Activated CD4-positive, alpha-beta T cell treated with anti-CD3 and anti-CD28 coated beads for 4 hours (primary cell): ENCODE results near the gene GRIK5.
"Not testable (repeated sequence)": the region's sequence is repeated elsewhere in the genome, so short reads cannot be mapped to it uniquely, and the experiment has no call there.

ENCODE experiments used
- DNase-seq, 2 donors: peaks; one replicate each; pipeline ENCODE4 v3.0.0-alpha.2; 2020

GRIK5 gene

GRCh38 chr19:42045575-42045974 lies 24.4 kb downstream of the GRIK5 start:
- no peak for DNase-seq

DNA sequence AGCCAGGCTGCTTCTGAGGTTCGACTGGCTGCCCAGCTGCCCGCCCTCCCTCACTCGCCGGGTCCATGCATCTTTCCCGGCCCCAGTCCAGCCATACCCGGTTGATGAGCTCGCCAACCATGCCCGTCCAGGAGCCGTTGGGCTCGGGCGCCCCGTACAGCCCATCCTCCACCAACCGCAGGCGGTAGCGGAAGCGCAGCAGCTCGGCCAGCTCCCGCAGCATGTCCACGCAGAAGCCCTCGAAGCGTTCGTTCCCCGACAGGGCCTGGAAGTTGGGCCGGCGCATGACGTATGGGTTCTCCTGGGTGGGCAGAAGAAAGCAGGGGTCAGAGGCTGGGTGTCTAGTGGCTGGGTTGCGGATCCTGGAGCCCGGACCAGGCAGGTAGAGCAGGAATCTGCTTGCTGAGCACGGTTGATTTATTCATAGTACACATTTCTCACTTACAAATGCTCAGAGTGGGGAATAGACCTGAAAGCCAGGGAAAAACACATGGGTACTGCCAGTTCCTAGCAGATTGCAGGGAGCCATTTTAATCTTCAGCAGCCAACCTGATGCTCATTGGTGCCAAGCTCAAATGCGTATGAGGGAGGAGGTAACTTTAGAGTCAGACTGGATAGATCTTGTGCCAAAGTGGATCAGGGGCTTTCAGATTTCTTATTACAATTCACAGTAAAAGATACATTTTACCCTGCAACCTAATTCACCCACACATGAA lies 27.4 kb downstream of the GRIK5 start:
- DNase-seq, result no peak

- DNase-seq, result not testable (repeated sequence)
Observed at GRCh38 chr19:42040491-42040890, 29.5 kb downstream of the GRIK5 start.

GRCh38 chr19:42040031-42040430 lies 30.0 kb downstream of the GRIK5 start:
- DNase-seq, result no peak

GRCh38 chr19:42038666-42039065 lies 31.3 kb downstream of the GRIK5 start:
- no peak for DNase-seq

GRCh38 chr19:42037649-42038048 lies 32.4 kb downstream of the GRIK5 start:
- no peak for DNase-seq

- peak; percentile 65 to 68 for DNase-seq
Observed at GRCh38 chr19:42034640-42035391, 35.2 kb downstream of the GRIK5 start.

DNA sequence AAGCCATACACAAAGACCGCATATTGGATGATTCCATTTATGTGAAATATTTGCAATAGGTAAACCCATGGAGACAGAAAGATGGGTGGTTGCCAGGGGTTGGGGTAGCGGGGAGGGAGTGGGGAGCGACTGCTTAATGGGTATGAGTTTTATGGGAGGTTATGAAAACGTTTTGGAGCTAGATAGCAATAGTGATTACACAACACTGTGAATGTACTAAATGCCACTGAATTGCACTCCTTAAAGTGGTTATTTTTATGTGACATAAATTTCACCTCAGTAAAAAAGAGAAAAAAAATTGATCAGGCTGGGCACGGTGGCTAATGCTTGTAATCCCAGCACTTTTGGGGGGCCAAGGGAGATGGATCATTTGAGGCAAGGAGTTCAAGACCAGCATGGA lies 36.6 kb downstream of the GRIK5 start:
- DNase-seq, result no peak

DNA sequence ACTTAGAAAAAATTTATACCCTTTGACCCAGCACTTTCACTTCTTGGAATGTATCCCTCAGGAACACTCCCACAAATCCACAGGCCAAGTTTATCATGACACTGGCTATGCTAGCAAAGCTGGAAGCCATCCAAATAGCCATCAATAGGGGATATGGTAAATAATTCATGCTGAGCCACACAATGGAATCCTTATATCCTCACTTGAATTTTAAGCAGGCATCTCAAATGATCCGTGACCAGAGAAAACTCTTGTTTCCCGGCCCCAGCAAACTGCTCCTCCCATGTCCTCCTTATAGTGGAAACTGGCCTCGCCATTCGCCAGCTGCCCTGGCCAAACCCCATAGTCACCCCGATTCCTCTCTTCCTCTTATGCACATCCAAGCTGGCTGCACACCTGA lies 37.6 kb downstream of the GRIK5 start:
- no peak for DNase-seq

- DNase-seq, result no peak
Observed at GRCh38 chr19:42030645-42031440, 39.2 kb downstream of the GRIK5 start.

- peak in 1 of 2 donors; percentile 21 for DNase-seq
Observed at GRCh38 chr19:42028304-42029216, 41.4 kb downstream of the GRIK5 start.

DNA sequence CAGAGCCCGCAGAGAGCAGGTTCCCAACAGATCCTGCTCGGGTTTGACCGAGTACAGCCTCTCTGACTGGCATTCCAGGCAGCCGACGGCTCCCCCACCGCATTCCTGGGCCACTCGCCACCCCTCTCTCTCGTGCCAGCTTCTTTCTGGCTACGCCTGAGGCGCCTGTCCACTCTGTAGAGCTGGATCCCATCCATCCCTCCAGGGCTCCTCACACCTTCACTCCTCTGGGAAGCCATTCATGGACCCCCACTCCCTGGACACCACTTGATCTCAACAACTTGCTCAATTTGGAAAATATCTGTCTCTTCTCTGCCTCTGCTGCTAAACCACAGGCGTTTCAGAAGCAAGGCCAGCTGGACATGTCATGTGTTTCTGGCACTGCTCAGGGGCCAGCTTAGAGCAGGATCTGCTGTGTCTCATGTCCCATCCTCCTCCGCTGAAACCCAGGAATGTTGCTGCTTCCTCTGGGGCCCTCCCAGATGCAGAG lies 45.3 kb downstream of the GRIK5 start:
- DNase-seq, result no peak

DNA sequence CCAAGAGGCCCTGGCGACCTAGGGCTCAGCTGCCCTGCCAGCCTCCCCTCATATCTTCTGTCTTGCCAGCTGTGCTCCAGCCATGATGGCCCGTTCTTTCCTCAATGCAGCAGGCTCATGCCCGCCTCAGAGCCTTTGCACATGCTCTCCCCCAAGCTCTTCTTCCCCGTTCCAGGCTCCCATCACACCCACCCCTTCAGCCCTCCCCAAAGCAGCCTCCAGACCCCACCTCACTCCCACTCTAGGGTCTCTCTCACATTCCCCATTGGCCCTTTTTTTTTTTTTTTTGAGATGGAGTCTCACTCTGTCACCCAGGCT lies 46.1 kb downstream of the GRIK5 start:
- no peak for DNase-seq

GRCh38 chr19:42023121-42023942 lies 46.7 kb downstream of the GRIK5 start:
- DNase-seq, result no peak

DNA sequence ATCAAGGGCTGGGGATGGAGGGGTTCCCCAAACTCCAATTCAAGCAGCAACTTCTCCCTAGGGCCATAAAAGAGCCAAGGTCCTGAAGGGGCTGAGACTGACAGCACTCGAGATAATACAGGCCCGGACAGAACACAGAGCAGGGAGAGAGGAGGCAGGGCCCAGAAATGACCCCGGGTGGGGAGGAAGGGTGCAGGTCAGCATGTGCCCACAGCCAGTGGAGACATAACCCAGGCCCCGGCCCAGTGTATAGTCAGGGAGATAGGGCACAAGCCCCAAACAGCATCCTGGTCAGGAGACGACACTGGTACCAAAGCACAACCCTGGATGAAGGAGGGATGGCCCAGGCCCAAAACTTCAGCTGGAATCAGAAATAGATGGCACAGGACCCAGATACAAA lies 47.4 kb downstream of the GRIK5 start:
- DNase-seq, result no peak

GRCh38 chr19:42021185-42021584 lies 48.8 kb downstream of the GRIK5 start:
- no peak for DNase-seq

GRCh38 chr19:42018503-42019193 lies 51.4 kb downstream of the GRIK5 start:
- no peak for DNase-seq

- DNase-seq, result no peak
Observed at GRCh38 chr19:42017040-42017439, 53.0 kb downstream of the GRIK5 start.

DNA sequence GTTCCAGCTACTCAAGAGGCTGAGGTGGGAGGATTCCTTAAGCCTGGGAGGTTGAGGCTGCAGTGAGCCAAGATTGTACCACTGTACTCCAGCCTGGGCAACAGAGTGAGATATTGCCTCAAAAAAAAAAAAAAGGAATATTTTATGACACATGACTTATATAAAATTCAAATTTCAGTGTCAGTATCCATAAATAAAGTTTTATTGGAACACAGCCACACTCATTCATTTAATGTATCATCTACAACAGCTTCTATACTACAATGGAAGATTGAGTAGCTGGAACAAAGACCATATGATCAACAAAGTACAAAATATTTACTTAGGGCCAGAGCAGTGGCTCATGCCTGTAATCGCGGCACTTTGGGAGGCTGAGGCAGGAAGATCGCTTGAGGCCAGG lies 57.3 kb downstream of the GRIK5 start:
- DNase-seq, result not testable (repeated sequence)

DNA sequence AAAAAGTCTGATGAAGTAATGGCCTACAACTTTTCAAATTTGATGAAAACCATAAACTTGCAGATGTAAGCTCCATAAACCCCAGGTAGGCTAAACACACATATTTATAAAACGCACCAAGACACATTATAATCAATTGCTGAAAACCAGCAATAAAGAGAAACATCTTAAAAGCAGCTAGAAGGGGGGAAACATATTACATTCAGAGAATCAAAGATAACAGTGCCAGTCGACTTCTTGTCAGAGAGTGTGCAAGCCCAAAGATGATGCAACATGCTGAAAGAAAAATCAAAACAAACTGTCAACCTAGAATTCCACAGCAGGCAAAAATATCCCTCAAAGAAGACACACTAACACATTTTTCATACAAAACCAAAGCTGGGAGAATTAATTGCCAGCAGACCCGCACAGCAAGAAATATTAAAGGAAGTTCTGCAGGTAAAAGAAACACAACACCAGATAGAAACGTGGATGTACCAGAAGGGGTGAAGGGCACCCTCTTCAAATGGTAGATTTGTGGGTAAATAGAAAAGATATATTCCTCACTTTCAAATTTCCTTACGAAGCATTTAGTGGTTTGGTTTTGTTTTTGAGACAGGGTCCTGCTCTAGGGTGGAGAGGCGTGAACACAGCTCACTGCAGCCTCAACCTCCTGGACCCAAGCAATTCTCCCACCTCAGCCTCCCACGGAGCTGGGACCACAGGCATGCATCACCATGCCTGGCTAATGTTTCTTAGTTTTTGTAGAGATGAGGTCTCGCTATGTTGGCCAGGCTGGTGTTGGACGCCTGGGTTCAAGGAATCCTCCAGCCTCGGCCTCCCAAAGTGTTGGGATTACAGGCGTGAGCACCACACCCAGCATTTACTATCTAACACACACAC lies 59.5 kb downstream of the GRIK5 start:
- DNase-seq, result no peak
